VCaP (cell line): ENCODE measurements around the gene ERGIC2.

Experiments
- H3K27ac ChIP-seq: fragments of 450-650 bp; 2 replicates; pipeline ENCODE4 v1.5.1; 2017
- TF ChIP-seq, protein P1 (sequence below): fragments of 450-650 bp; conservative IDR thresholded peaks from 2 replicates; pipeline ENCODE4 v1.5.1; 2017; ENCODE audit warnings: mild to moderate bottlenecking, moderate library complexity

Gene ERGIC2

GRCh38 chr12:29416748-29417147 is 35.8 kb upstream of the ERGIC2 start:
- TF ChIP-seq, protein P1, sequence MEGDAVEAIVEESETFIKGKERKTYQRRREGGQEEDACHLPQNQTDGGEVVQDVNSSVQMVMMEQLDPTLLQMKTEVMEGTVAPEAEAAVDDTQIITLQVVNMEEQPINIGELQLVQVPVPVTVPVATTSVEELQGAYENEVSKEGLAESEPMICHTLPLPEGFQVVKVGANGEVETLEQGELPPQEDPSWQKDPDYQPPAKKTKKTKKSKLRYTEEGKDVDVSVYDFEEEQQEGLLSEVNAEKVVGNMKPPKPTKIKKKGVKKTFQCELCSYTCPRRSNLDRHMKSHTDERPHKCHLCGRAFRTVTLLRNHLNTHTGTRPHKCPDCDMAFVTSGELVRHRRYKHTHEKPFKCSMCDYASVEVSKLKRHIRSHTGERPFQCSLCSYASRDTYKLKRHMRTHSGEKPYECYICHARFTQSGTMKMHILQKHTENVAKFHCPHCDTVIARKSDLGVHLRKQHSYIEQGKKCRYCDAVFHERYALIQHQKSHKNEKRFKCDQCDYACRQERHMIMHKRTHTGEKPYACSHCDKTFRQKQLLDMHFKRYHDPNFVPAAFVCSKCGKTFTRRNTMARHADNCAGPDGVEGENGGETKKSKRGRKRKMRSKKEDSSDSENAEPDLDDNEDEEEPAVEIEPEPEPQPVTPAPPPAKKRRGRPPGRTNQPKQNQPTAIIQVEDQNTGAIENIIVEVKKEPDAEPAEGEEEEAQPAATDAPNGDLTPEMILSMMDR: no peak
- no peak overlapping the region for H3K27ac ChIP-seq

GRCh38 chr12:29415111-29415510 is 34.1 kb upstream of the ERGIC2 start:
- TF ChIP-seq, protein P1: no peak
- no peak overlapping the region for H3K27ac ChIP-seq

- TF ChIP-seq, protein P1: no peak
- H3K27ac ChIP-seq: no peak overlapping the region
Observed at GRCh38 chr12:29414368-29414767, 33.4 kb upstream of the ERGIC2 start.

- TF ChIP-seq, protein P1: no peak
- H3K27ac ChIP-seq: no peak overlapping the region
Observed at GRCh38 chr12:29405561-29405960, 24.6 kb upstream of the ERGIC2 start.

DNA sequence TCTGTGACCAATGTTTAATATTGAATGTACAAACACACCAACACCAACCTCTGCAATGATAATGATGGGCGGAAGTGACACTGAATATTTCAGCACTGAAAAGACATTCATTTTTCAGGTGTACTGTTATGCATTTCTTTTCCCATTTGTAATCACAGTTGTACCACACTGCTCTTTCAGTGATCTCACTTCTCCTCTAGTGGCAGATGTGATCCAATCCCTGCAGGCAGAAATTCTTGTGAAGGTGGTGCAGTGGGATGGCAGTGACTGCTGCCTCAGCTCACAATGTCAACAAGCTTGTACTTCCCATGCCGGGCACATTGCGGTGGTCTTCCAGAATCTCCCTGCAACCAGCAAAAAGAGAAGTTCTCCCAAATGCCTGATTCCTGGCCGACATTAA is 23.0 kb upstream of the ERGIC2 start:
- TF ChIP-seq, protein P1: no peak; the same call in none of the 2 replicates
- no peak overlapping the region for H3K27ac ChIP-seq

DNA sequence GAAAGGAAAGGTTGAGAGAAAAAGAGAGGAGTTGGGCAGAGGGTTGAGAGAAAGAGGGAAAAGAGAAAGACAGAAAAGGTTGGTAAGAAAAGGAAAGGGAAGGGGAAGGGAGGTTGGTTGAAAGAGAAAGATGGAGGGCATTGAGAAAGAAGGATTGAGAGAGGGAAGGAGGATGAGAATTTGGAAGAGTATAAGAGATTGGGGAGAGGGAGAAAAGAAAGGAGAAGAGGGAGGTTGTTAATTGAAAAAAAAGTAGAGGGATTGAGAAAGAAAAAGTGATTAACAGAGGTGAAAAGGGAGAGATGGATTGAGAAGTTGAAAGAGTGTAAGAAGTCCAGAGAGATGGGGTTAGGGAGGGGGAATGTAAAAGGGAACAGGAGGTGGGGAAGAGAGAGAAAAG is 21.5 kb upstream of the ERGIC2 start:
- TF ChIP-seq, protein P1: no peak
- H3K27ac ChIP-seq: no peak overlapping the region

DNA sequence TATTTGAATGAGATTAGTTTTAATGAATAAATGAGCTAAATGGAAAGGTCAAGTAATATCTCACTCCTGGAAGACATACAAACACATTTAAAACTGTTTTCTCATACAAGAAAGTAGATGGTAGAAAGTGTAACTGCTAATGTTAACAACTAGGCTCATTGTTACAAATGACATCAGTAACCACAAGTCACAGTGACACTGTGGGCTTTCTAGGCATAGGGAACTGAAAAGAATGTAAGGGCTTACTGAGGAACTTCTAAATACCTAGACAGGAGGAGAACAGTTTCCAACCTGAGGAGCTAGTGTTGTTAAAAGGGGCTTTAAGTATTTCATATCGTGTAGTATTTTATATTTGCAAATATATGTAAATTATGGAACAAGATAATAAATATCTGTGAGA is 17.5 kb upstream of the ERGIC2 start:
- TF ChIP-seq, protein P1: no peak

GRCh38 chr12:29396774-29397173 is 15.8 kb upstream of the ERGIC2 start:
- TF ChIP-seq, protein P1: no peak
- no peak overlapping the region for H3K27ac ChIP-seq

More for the DNA sequence above, 17.5 kb upstream of the ERGIC2 start:
- H3K27ac ChIP-seq: no peak overlapping the region
